Gastroesophageal sphincter (tissue), 4 donors: ENCODE measurements around the gene C3. TPM values are rescaled to one million over a fixed set of nuclear protein-coding genes. Genes with fewer than 3 reads are reported as not detected.

Source experiments
- ATAC-seq: fragments of 150-250 bp; one replicate; pipeline ENCODE4 v1.9.1; 2016; ENCODE audit warnings: mild to moderate bottlenecking, moderate library complexity
- H3K27ac ChIP-seq, 4 donors: fragments of 200-600 bp; sonication (generic) in 3 of 4; 1 replicate in 3 of 4; 2 replicates in 1 of 4; pipeline ENCODE4 v1.5.1; 2016 to 2019
- H3K27me3 ChIP-seq: fragments of 200-600 bp; sonication (generic); one replicate; pipeline ENCODE4 v1.5.1; 2019
- H3K36me3 ChIP-seq, 2 donors: fragments of 200-600 bp; sonication (generic); one replicate each; pipeline ENCODE4 v1.5.1; 2019; ENCODE audit warnings: control low read depth in 1 of 2
- H3K4me1 ChIP-seq, 3 donors: fragments of 200-600 bp; sonication (generic); 1 replicate in 2 of 3; 2 replicates in 1 of 3; pipeline ENCODE4 v1.5.1; 2016 to 2019; ENCODE audit warnings: control low read depth in 2 of 3
- H3K4me3 ChIP-seq, 2 donors: fragments of 200-600 bp; sonication (generic); one replicate each; pipeline ENCODE4 v1.5.1; 2019; ENCODE audit warnings: mild to moderate bottlenecking in 1 of 2, moderate library complexity in 1 of 2
- H3K9me3 ChIP-seq, 3 donors: fragments of 200-600 bp; sonication (generic); one replicate each; pipeline ENCODE4 v1.5.1; 2017 to 2019; ENCODE audit warnings: control low read depth in 2 of 3
- EP300 ChIP-seq: sonication (generic); formaldehyde crosslinking; IDR thresholded peaks from one replicate; pipeline ENCODE4 v1.6.1; 2017; ENCODE audit warnings: antibody characterized with exemption, mild to moderate bottlenecking
- POLR2A ChIP-seq, 2 donors: fragments of 450-650 bp; IDR thresholded peaks; one replicate each; pipeline ENCODE4 v1.6.1; 2017; ENCODE audit warnings: antibody characterized with exemption in 2 of 2, mild to moderate bottlenecking in 2 of 2, moderate library complexity in 1 of 2
- POLR2AphosphoS5 ChIP-seq: sonication (generic); formaldehyde crosslinking; IDR thresholded peaks from one replicate; pipeline ENCODE4 v1.6.1; 2017; ENCODE audit warnings: antibody characterized with exemption
- WGBS, 2 donors: methylation state at CpG; one replicate each; pipeline ENCODE4 v1.1.5; 2018; ENCODE audit warnings: low coverage in 1 of 2; 5-methylcytosine and 5-hydroxymethylcytosine counted together
- total RNA-seq, 4 donors: library from RNA; depleted of rRNA; stranded (reverse); fragments of >200 nt; gene quantifications; one replicate each; pipeline ENCODE4 v1.1.0, GENCODE V29; 2016
- TF ChIP-seq, protein P1 (sequence below), 4 experiments: fragments of 200-600 bp in 2 of 4; fragments of 450-650 bp in 2 of 4; sonication (generic) in 1 of 4; IDR thresholded peaks; one replicate each; pipeline ENCODE4 v1.5.1; 2017 to 2019; ENCODE audit warnings: antibody characterized with exemption in 4 of 4, mild to moderate bottlenecking in 2 of 4, moderate library complexity in 2 of 4

C3 gene
- total RNA-seq, 4 donors from 2014 or later = 246 to 757 (median 594) TPM

DNA sequence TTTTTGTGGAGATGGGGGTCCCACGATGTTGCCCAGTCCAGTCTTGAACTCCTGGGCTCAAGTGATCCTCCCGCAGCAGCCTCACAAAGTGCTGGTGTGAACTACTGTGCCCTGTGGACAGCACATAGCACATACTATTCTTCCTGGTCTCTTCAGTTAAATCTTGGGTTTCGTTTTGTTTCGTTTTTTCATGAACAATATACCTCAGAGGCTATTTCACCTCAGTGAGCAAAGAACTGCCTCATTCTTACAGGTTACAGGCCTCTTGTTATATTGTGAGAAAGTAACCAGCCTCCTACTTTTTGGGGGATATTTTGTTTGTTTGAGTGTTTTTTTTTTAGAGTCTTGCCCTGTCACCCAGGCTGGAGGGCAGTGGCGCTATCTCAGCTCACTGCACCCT lies 1.3 kb upstream of the C3 start:
- TF ChIP-seq POLR2AphosphoS5 (no peak), EP300 (no peak), POLR2A (IDR thresholded peaks at IDR 0.05) (no peak)
- TF ChIP-seq, protein P1, sequence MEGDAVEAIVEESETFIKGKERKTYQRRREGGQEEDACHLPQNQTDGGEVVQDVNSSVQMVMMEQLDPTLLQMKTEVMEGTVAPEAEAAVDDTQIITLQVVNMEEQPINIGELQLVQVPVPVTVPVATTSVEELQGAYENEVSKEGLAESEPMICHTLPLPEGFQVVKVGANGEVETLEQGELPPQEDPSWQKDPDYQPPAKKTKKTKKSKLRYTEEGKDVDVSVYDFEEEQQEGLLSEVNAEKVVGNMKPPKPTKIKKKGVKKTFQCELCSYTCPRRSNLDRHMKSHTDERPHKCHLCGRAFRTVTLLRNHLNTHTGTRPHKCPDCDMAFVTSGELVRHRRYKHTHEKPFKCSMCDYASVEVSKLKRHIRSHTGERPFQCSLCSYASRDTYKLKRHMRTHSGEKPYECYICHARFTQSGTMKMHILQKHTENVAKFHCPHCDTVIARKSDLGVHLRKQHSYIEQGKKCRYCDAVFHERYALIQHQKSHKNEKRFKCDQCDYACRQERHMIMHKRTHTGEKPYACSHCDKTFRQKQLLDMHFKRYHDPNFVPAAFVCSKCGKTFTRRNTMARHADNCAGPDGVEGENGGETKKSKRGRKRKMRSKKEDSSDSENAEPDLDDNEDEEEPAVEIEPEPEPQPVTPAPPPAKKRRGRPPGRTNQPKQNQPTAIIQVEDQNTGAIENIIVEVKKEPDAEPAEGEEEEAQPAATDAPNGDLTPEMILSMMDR (IDR thresholded peaks at IDR 0.05) = no peak
- H3K27me3 ChIP-seq = peaks cover 28% of the 10 kb centered on the region
- H3K4me1 ChIP-seq = peaks cover 0 to 23% (median 5%) of the 10 kb centered on the region in 3 donors
- H3K4me3 ChIP-seq = no peak overlapping the region
- WGBS, 2 donors = 64 to 77% methylated on average over 5 of the region's 5 CpGs
- H3K27ac ChIP-seq = peak overlapping the region in 3 of 4 donors; percentile 32 to 67 (median 51)
- H3K36me3 ChIP-seq = peaks cover 0 to 2% of the 10 kb centered on the region in 2 donors
- H3K9me3 ChIP-seq = no peaks in the 10 kb centered on the region
- no peak for ATAC-seq

DNA sequence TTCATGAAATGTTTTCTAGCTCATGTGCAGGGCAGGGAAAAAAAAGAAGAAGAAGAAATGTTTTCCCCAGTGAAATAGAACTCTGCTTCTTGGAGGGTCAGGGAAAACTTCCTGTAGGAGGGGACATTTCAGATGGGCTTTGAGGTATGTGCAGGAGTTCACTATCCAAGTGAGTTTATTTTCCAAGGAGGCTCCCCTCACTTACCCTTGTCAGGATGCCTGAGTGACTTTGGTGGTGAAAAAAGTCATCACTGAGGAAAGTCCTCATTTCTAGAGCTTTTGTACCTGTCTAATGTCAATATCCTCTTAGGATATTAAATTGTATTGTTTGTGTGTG lies 656 bp upstream of the C3 start:
- peaks cover 0 to 4% of the 10 kb centered on the region in 2 donors for H3K36me3 ChIP-seq
- peaks cover 35% of the 10 kb centered on the region for H3K27me3 ChIP-seq
- no peak for ATAC-seq
- no peak overlapping the region for H3K4me3 ChIP-seq
- H3K27ac ChIP-seq = peak overlapping the region in 3 of 4 donors; percentile 43 to 67 (median 51)
- no peaks in the 10 kb centered on the region for H3K9me3 ChIP-seq
- TF ChIP-seq, protein P1 (IDR thresholded peaks at IDR 0.05) = no peak
- TF ChIP-seq EP300 (no peak), POLR2AphosphoS5 (no peak), POLR2A (IDR thresholded peaks at IDR 0.05) (no peak)
- peaks cover 0 to 23% (median 5%) of the 10 kb centered on the region in 3 donors for H3K4me1 ChIP-seq

DNA sequence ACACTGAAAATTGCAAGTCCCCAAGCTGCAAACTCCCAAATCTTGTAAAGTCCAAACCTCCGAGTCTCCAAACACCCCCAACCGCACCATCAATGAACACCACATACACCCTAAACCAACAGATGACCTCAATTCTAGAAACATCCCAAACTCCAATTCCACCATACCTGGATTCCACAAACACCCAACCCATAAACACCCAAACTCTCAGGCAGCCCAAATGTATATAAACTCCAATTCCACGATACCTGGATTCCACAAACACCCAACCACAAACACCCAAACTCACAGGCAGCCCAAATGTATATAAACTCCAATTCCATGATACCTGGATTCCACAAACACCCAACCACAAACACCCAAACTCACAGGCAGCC lies 470 bp downstream of the C3 start:
- H3K27me3 ChIP-seq = peaks cover 40% of the 10 kb centered on the region
- ATAC-seq = no peak
- peak overlapping the region in 3 of 4 donors; percentile 17 to 43 (median 39) for H3K27ac ChIP-seq
- TF ChIP-seq, protein P1 (IDR thresholded peaks at IDR 0.05) = no peak
- TF ChIP-seq EP300 (no peak), POLR2AphosphoS5 (no peak), POLR2A (IDR thresholded peaks at IDR 0.05) (no peak)
- 85 to 93% methylated on average over 3 of the region's 3 CpGs for WGBS, 2 donors
- peaks cover 0 to 16% (median 5%) of the 10 kb centered on the region in 3 donors for H3K4me1 ChIP-seq
- H3K4me3 ChIP-seq = peak overlapping the region in 1 of 2 donors; percentile 47
- H3K9me3 ChIP-seq = no peaks in the 10 kb centered on the region
- H3K36me3 ChIP-seq = peaks cover 0 to 4% of the 10 kb centered on the region in 2 donors

DNA sequence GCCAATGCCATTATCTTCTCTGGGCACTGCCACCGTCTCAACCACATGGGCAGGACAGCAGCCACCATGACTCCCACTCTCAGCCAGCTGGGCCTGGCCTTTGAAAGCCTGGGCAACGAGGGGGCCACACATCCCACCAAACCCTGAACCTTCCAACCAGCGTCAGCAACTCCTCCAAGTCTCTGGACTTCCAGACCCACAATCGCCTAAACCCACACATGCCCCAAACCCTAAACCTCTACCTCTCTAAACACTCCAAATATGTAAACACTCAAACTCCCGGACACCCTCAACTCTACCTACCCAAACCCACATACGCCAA lies 949 bp downstream of the C3 start:
- TF ChIP-seq POLR2AphosphoS5 = no peak
- TF ChIP-seq POLR2A (IDR thresholded peaks at IDR 0.05) = no peak
- TF ChIP-seq, protein P1 (IDR thresholded peaks at IDR 0.05) = no peak
- no peak for TF ChIP-seq EP300
- H3K4me3 ChIP-seq = peak overlapping the region in 1 of 2 donors; percentile 47
- H3K36me3 ChIP-seq = peaks cover 0 to 4% of the 10 kb centered on the region in 2 donors
- no peaks in the 10 kb centered on the region for H3K9me3 ChIP-seq
- H3K27ac ChIP-seq = peak overlapping the region in 1 of 4 donors; percentile 17
- peaks cover 0 to 14% (median 5%) of the 10 kb centered on the region in 3 donors for H3K4me1 ChIP-seq
- 82 to 85% methylated on average over 4 of the region's 6 CpGs for WGBS, 2 donors
- no peak for ATAC-seq
- H3K27me3 ChIP-seq = peaks cover 45% of the 10 kb centered on the region

DNA sequence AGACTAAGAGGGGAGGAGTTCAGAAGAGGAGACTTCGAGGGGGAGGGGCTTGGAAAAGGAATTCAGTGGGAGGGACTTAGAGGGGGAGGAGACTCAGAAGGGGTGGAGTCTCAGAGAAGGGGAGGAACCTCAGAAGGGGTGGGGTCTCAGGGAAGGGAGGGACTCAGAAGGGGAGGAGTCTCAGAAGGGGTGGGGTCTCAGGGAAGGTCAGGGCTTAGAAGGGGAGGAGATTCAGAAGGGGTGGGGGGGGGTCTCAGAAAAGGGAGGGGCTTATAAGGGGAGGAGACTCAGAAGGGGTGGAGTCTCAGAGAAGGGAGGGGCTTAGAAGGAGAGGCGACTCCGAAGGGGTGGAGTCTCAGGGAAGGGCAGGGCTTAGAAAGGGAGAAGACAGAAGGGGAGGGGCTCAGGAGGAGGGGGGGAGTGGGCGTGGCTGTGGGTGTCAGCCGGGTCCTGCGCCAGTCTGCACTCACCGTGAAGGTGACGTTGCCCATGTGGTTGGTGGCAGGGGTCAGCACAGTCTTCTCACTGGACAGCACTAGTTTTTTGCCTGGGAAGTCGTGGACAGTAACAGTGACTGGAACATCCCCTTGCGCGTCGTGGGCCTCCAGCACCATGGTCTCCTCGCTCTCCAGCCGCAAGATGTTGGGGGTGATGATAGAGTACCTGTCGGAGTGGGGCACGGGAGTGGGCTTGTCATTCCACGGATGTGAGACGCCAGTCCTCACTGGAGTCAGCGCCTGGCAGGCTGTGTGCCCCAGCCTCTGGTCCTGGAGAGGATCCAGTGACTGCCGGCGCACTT lies 1.5 kb downstream of the C3 start:
- WGBS, 2 donors = 62 to 83% methylated on average over 5 to 15 of the region's 21 CpGs
- peaks cover 48% of the 10 kb centered on the region for H3K27me3 ChIP-seq
- peak; percentile 11 for ATAC-seq
- peaks cover 0 to 4% of the 10 kb centered on the region in 2 donors for H3K36me3 ChIP-seq
- TF ChIP-seq POLR2AphosphoS5 (no peak), POLR2A (IDR thresholded peaks at IDR 0.05) (no peak), EP300 (no peak)
- TF ChIP-seq, protein P1 (IDR thresholded peaks at IDR 0.05) = no peak
- H3K9me3 ChIP-seq = no peaks in the 10 kb centered on the region
- peak overlapping the region in 1 of 4 donors; percentile 17 for H3K27ac ChIP-seq
- peak overlapping the region in 1 of 2 donors; percentile 47 for H3K4me3 ChIP-seq
- peaks cover 0 to 14% (median 5%) of the 10 kb centered on the region in 3 donors for H3K4me1 ChIP-seq
